Endometrial microvascular endothelial cells (primary cell): ENCODE measurements around the gene FRMD4A. TPM values are rescaled to one million over a fixed set of nuclear protein-coding genes. Genes with fewer than 3 reads are reported as not detected.
"Not testable (repeated sequence)": the region's sequence is repeated elsewhere in the genome, so short reads cannot be mapped to it uniquely, and the experiment has no call there.

Experiments used
- in situ Hi-C: cut with HindIII; loops from 2 replicates; pipeline ENCODE4 v1.10.0; 2017; ENCODE audit warnings: low sequenced_read_pairs, low pct_unique_long_range_greater_than_20kb; ENCODE audit errors: inconsistent ontology term
- total RNA-seq: library from RNA; depleted of rRNA; stranded (reverse); fragments of >200 nt; gene quantifications from one replicate; pipeline ENCODE4 v1.2.3, GENCODE V29; 2015; ENCODE audit errors: inconsistent ontology term

The FRMD4A gene
- total RNA-seq, 1 donor from 2014 or later, result 62.2 TPM

DNA sequence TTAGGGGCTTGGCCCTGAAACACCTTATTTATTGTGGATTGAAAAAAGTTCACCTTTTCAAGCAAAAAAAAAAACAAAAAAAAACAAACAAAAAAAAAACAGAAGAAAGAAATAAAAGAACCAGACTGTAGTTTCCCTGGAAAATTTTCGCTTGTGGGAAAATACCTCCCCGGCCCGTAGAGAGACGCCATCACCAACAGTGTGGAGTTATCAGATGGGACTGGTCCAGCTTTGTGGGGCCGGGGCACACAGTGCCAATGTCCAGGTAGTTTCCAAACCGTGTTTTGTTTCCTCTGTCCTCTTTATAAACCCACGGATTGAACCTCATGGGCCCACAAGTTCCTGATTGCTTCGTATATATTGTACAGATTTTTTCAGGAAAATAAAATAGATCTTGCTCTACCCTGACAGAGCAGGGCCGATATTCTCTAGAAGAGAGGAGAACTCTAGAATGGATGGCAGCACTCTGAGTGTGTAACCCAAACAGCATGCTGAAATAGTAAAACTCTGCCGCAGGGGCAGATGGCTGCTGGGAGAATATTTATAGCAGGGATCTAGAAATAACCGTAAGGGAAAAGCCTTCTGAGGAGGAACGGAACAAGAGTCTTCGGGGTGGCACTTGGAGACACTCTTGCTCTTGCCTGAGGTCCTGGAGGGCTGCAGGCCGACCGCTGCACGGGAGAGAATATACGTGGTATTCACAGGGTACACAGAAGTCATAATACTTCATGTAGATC lies 241.0 kb downstream of the FRMD4A start:
- in situ Hi-C loops, result no loop called here

DNA sequence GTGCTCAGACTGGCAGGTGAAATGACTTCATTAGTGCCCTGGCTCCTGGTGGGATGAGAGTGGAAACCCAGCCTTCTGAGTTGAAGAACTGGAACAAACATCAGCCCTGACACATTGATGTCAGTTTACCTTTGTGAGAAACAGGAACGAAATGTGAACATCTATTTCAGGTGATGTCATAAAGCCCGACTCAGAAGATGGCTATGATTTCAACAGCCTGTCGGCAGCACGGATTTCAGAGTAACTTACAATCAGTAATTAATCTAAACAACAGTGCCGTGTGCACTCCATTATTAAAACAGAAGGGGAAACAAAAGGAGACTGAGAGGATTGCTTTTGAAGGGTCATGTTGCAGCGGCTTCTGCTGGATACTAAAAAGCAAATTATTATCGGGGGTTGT lies 243.2 kb downstream of the FRMD4A start:
- in situ Hi-C loops, result no loop called here

DNA sequence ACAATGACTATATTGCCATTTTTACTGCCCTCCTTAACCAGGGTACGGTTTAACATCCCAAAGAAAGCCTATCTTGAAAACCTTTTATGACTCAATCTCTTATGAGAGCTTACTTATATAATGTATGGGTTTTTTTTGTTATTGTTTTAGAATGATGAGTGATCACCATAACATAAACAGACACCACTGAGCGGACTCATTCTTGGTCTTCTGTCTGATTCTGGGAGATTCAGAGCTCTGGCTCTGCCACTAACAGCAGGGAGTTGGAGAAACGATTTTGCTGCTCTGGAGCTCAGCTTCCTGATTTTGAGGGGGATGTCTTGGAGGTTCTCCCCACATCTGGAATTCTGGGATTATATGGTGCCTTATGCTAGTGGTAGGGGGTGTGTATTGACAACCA lies 244.1 kb downstream of the FRMD4A start:
- in situ Hi-C loops, result no loop called here

DNA sequence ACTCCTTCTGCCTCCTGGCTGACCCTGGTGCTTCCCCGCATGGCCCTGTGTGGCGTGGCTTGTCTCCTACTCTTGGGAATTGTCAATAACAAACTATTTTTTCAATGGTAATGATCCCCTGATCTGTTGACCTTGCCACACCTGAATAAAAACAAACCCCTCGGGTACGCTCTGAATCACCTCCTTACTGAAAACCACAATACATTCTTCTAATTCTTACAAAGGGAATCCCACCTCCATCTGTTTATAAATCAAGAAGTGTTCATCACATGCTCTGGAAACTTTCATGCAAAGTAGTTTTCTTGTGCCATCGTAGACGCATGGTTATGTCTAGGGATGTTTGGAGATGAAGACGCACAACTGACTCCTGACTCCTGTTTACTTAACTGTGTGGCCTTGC lies 245.8 kb downstream of the FRMD4A start:
- in situ Hi-C loops, result no loop called here

DNA sequence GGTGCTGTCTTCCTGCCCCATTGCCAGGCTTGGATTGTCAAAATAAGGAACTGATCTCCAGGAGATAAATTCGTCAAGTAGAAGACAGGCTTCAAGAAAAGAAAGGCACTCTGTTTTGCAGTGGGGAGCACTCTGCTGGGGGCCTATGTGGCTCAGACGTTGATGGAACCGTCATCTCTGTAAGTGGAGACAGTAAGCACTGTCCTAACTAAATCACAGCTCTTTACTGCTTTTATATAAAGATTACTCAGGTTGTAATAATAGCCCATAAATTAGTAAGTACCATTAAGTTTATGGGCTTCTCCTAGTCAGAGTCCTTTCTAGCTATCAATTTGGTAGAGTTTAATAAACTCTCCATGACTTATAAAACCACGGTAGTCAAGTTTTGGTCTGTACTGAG lies 249.9 kb downstream of the FRMD4A start:
- in situ Hi-C loops, result no loop called here

DNA sequence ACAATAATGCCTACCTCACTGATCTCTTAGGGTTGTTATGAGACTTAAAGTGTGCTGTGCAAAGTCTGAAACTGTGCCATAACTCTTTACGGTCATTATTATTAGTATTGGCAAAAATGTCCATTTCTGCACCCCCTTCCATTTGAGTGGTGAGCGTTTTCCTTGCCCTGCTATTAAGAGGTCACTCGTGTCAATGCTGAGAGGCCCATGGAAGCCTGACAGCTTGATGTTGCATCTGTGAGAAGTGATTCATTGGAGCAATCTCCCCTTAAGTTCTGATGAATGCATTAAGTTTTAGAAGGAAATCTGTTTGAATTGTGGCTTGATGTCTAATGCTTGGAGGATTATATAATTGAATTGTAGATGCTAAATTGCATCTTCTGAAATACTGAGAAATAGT lies 253.3 kb downstream of the FRMD4A start:
- in situ Hi-C loops, result no loop called here

DNA sequence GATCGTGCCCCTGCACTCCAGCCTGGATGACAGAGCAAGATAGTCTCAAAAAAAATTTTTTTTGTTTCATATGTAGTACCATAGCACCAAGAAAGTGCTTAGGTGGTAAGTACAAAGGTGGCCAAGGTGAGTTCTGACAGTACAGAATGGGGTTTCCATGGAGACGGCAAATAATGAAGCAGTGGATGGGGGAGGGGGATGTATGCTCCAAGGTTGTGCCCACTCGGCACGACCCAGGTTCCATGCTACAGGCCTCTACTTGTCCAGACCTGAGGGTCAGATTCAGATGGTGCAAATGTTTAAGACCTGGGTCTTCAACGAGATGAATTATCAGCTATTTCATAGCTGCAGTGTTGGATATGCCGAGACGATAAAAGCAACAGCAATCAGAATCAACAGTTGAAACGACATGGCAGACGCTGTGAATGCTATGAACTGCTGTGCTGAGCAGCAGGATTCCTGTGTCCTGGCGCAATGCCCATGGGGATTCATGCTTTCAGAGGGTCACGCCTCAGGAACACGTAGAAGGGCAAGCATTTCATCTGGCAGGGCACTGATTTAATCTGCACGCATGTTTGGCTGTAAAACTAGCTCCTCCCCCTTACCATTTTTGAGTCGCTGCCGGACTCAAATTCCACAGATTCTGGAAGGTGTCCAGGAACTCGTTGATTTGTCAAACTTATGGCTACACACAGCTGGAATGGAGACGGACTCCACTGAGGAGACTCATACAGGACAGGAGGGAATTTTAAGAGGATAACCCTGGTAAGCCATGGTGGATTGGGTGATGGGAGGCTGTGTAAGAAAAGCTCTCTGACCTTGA lies 256.5 kb downstream of the FRMD4A start:
- in situ Hi-C loops, result no loop called here

DNA sequence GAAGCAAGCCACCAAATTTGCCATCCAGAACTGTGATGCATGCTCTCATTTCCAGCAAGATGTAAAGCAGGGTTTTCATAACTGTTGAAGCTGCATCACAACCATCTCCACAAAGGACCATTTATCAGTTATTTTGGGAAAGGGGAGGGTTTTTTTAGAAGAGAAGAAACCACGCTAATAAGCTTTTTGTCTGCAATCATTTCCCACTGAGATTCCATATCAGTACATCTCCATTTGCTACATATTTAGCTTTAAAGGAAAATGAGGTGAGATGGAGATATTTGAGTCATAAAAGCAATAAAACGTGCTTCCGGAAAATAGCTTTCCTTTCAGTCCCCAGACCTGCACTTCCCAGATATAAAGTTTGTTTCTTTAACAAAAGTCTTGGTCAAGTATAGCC lies 258.2 kb downstream of the FRMD4A start:
- in situ Hi-C loops, result no loop called here

DNA sequence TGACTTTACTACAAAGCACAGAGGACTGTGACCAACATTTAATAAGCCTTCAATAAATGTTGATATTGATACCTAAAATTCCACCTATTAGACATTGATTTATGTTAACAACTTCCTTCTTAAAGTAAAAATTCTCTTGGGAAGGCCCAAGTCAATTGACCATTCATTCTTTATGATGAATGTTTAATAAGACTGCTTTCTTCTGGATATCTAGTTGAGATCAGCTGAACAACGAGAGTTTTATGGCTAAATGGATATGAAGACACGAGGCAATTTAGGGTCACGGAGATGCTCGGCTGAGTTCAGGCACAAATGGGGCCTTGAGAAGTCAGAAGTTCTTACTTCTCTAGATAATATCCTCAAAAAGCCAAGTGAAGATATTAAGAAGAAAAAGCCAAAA lies 258.8 kb downstream of the FRMD4A start:
- in situ Hi-C loops, result no loop called here

DNA sequence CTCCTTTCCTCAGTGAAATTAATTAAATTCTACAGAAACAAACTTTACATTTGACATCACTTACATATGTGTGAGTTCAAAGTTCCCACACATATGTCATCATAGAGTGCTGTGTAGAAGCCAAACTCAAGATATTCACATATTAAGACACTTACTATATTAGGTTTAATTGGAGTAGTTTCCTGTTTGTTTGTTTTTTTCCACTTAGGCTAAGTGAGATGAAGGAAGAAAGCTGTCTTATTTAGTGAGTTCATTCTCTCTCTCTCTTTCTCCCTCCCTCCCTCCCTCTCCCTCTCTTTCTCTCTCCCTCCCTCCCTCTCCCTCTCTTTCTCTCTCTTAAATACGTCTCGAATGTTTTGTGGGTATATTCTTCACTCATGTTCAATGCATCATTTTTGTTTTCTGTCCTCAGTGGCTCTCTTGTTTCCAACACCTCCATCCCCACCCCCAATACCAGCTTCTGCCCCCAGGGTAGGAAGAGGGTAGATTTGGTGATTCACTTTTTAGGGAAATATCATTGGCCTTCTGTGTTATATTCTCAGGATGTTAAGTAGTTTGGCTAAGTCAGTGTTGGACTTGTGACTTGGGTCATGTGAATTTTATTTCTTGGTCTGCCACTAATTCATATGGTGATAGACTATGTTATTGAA lies 262.0 kb downstream of the FRMD4A start:
- in situ Hi-C loops, result no loop called here

DNA sequence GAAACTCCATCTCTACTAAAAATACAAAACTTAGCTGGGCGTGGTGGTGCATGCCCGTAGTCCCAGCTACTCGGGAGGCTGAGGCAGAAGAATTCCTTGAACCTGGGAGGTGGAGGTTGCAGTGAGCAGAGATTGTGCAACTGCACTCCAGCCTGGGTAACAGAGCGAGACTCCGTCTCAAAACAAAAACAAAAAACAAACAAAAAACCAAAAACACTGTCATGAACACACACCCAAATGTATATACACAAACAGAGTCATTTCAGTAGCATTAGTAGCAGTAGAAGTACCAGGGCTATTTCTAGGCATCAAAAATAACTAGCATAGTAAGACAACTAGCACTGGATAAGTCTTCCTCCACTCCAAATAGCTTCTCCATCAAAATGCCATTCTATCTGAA lies 263.1 kb downstream of the FRMD4A start:
- in situ Hi-C loops, result not testable (repeated sequence)

DNA sequence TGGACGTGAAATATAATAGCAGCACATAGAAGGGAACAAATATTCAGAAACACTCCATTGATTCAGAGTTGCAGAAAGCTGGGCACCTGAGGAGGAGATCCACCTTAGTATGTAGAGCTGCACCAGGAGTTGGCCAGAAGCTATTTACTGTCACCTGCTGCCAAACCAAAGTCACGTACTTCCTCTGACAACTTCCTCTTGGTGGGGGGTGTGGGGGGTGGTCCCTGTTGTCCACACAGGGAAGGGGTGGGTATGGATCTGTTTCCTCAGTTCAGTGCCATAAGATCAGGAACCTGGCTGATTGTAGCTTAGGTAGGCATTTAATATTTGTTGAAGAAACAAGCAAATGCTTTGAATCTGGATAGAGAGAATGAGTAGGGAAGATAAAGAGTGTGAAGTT lies 264.6 kb downstream of the FRMD4A start:
- in situ Hi-C loops, result no loop called here

DNA sequence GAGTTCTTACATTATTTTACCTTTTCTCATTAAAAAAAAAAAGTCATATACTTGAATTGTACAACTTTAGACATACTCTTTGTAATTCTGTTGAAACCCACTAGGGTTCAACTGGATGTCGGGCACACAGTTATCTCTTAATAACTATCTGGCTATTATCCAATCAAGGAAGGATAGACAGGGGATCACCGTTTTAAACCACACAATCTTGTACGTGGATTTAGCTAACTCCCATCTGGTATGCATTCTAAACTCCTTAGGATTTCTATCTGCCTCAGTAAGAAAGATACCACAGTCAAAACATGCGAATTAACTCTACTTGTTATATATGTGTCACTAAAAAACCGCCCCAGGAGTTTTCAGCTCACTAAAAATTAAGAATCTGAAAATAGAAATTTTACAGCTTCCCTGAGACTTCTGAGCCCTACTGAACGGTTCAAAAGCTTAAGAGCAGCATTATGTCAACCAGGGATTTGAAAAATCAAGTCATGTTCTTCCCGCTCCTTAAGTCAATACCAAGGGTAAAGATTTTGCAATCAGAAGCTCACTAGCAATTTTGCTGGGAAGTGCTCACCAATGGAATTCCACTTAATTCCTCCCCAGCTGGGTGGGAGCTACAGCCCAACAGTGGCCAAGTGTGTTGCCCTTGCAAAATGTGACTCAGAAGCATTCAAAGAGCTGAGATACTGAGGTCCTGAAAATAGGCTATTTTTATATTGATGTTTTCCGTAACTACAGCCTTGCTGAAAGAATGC lies 267.0 kb downstream of the FRMD4A start:
- in situ Hi-C loops, result no loop called here

DNA sequence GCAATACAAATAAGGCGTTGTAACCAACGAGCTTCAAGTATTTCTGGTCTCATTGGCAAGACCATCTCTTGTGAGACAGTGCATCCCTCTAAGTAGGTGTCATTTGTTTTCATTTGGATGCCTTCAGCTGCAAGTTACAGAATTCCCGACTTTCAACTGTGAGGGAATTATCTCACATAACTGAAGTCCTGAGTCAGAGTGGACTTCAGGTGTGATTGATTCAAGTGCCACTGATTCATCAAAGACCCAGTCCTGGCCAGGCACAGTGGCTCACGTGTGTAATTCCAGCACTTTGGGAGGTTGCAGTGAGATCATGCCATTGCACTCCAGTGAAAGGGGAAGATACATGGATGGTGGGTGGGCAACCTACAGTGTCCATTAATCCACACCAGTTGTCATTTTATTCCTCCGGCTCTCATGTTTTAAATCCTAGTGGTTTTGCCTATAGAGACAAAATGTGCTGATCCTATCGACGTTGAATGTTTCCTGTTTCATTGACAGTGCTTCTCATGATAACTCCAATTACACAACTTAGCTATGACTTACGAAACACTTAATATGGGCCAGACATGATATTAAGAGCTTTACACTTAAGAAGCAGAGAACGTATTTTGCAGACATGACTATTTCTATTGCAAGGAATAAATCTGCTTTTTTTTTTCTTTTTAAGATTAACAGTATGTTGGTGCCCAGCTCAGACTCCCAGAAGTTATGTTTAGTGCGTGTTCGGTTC lies 268.0 kb downstream of the FRMD4A start:
- in situ Hi-C loops, result no loop called here

DNA sequence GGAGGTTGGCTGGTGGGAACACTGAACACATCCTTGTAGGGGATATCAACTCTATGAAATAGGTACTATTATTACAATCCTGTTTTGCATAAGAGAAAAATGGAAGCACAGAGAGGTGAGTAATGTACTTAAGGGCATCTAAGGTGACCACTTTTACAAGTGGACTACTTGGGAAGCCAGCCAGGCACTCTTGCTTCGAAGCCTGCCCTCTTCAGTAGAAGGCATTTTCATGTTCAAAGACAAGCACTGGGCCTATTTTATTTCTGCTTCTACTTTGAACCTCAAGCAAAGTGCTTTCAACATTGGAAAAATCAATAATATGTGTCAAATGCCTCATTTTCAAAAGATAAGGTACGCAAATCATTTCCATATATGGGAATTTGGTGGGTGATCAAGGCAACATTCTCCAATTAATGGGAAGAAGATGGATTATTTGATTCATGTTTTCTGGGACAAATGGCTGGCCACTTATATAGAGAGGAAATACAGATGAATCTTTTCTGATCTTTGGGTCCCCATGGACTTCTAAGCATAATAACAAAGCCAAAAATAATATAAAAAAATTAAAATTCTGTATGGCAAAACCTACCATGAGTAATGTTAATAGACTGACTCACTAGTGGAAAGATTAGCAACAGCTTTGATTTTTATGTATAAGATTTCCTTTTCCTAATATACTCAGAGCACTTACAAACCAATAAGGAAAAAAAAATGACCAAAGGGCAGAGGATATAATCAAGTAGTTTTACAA lies 270.2 kb downstream of the FRMD4A start:
- in situ Hi-C loops, result no loop called here

DNA sequence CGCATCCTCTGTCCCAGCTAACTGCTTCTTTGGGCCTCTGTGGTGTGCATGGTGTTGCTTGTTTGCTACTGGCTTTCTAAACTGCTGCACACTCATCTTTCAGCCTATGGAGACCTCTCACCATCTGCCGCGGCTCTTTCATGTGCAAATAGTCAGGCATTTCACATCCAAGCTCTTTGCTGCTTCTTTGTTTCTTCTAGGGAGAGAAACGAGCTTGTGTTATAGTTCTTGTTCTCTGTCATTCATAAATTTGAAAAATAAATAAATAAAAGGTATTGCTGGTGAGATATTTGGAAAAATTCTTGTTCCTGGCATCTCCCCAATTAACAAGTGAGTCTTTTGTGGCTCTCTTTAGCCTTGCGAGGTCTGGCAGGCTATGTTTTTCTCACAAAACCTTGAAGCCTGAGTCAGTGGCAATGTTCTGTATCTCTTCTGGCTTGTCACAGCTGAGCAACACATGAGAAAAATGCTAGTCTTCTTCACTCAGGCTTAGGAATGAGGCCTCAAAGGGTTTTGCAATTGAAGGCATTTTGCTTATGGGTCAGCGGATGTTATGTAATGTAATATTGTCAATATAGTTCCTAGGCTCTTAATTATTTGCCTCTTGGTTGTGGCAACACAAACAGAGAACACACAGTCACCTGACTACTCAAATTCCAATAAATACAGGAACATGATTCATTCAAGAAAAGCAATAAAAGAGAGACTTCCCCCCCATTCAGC lies 274.0 kb downstream of the FRMD4A start:
- in situ Hi-C loops, result no loop called here

DNA sequence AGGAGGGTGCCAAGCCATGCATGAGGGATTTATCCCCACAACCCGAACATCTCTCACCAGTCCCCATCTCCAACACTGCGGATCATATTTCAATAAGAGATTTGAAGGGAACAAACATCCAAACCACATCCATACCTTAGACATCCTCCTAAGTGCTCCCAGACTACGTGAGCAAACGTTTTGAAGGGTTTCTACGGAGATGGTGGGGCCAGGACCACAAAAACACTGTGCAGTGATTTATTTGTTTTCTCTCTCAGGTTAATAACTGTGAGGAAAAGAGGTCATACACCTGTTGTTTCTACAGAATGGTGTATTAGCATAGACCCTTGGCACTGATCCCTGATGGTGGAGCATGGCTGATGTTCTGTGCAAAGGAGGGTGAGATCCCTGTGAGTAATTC lies 277.8 kb downstream of the FRMD4A start:
- in situ Hi-C loops, result no loop called here
